ENCODE data around the gene PRKRIP1.
"Not testable (repeated sequence)": the region's sequence is repeated elsewhere in the genome, so short reads cannot be mapped to it uniquely, and the experiment has no call there.

Gene PRKRIP1, protein sequence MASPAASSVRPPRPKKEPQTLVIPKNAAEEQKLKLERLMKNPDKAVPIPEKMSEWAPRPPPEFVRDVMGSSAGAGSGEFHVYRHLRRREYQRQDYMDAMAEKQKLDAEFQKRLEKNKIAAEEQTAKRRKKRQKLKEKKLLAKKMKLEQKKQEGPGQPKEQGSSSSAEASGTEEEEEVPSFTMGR

DNA sequence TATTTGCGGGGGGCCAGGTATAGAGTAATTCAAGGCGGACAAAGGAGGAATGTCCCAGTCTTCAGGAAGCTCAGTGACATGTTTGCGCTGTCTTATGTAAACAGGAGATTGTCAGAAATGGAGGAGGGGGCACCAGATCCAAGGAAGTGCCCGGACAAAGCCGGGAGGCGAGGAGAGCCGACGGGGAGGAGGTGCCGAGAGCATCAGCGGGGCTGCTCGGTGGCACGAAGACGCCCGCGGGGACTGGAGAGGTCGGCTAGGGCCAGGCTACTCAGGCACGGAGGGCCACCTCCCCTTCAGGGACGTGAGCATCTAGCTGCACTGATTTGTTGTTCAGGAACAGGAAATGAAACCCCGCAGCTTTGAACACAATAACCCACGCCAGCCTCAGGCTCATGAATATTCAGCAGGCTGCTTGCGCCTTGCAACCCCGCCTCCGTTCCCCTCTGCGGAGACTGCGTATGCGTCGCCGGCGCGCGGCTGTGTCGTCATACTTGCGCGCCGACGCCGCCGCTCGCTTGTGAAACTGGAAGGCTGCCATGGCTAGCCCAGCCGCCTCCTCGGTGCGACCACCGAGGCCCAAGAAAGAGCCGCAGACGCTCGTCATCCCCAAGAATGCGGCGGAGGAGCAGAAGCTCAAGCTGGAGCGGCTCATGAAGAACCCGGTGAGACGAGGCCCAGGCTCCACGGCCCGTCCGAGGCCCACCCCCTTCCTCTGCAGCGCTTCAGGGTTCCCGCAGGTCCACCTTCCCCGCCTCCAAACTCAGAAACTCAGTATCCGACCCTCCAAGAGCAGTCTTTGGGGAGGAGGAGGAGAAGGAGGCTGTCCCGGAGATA, at the start of gene PRKRIP1:
Gene PRKRIP1, plus strand, starts transcription at position 491 of the 837 bp plus-strand sequence. Its CDS starts 49 bp downstream, at position 540.
- DNase-seq (ENCODE audit: low read depth), result peak; percentile 78

DNA sequence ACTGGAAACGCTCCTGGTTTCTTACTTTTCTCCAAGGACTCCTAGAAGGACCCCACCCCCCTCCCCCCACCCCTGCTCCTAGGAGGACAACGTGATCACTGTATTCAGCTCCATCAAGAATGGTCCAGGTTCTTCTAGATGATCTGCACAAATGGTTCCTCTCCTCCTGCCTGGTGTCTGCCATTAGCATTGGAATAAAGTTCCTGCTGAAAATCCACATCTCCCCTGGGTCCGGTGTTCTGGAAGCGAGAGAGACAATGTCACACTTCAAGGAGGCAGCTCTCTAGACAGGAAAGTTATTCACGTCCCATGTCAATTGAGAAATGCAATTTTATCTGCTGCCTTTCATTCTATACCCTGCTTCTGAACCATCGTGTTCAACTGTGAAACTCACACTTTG, 49.2 kb upstream of the PRKRIP1 start:
- DNase-seq (ENCODE audit: low read depth), result not testable (repeated sequence)

DNA sequence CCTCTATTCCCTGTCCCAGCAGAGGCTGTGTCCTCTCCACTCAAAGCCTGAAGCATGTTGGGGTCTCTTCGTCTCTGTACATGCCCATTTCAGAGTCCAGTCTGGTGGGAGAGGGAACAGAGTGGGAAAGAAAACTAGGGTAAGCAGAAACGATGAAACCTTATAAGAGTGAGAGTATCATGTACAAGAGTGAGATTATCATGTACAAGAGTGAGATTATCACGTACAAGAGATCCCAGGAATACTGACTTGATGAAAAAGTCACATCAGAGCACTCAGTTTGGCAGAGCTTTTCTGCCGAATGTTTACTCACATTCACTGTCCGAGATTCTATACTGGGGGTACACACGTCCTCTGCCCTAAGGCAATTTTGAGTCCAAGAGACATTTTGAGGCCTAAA, 39.8 kb upstream of the PRKRIP1 start, which contains the start of gene SPDYE6:
Gene SPDYE6, minus strand, starts transcription at position 101 of the 400 bp plus-strand sequence. CDS start 421 bp downstream, outside the sequence.
- not testable (repeated sequence) for DNase-seq (ENCODE audit: low read depth)

DNA sequence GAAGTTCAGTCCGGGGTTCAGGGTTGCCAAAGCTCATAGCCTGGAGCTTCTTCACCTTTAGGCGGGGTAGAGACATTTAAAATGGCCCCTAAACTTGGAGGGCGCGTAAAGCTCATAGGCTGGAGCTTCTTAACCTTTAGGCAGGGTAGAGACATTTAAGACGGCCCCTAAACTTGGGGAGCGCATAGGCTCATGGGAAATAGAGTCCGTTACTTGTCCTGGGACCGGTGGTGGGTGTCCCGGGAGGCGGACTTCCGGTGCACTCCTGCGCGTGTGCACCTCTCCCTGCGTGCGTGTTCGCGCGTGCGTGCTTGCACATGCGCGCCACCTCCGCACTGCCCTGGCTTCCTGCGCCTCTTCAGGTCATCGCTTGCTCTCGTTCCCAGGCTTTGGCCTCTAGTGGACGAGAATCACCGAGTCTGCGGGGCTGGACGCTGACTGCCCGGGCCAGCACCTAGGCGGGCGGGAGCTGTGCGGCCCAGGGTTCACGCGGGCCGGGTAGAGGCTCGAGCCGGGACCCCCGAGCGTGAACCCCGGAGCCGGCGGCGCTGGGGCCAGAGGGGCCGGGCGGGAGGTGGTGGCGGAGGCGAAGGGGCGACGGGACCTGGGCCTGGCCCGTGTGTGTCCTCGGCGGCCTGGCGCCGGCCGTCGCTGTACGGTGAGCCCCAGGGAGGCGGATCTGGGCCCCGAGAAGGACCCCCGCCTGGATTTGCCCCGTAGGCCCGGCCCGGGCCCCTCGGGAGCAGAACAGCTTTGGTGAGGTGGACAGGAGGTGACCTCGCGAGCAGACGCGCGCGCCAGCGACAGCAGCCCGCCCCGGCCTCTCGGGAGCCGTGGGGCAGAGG, 32.4 kb upstream of the PRKRIP1 start:
- peak; percentile 94 for DNase-seq (ENCODE audit: low read depth)

DNA sequence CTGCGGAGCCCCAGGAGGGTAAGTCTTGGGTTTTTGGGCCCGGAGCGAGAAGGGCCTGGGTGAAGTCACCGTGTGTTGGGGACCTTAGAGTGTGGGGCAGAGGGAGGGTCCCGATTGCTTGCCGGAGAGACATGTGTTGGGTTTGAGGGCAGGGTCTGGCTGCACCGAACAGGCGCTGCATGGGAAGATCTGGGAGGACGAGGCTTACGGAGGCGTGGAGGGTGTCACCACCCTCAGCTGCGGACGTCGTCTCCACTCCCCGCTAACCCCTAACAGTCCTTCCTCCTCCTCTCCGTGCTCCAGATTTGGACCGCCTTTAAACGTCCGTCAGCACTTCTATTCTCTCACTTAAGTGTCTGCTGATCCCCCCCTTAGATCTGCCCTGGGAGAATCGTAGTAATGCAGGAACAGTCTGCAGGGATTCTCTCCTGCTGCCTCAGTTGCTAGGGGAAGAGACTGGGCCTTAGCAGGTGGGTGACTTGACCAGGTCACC, 31.7 kb upstream of the PRKRIP1 start:
- DNase-seq (ENCODE audit: low read depth), result not testable (repeated sequence)

DNA sequence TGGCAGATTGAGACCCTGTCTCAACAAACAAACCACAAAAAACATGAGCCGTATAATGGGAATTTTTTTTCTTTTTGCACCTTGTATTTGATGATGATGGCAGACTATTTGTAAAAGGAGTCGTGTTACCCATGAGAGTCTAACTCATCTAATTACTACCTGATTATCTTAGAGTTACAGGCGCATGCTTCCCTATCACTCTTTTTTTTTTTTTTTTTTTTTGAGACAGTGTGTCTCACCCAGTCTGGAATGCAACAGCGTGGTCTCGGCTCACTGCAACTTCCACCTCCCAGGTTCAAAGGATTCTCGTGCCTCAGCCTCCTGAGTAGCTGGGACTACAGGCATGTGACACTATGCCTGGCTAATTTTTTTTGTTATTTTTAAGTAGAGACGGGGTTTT, 30.8 kb upstream of the PRKRIP1 start:
- DNase-seq (ENCODE audit: low read depth), result not testable (repeated sequence)

DNA sequence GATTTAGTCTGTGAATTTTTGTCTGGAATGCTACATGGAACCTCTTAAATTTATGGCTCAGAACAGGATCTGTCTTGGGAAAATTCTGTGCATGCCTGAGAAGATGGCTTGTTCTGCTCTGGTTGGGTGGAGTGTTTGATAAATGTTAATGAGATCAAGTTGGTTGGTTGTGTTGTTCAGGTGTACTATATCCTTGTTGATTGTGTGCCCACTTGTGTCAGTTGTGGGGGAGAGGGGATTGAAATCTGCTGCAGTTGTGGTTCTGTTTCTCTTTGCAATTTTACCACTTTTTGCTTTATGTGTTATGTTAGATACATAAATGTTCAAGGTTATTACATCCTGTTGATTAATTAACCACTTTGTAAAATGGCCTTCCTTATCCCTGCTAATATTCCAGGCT, 26.1 kb upstream of the PRKRIP1 start:
- not testable (repeated sequence) for DNase-seq (ENCODE audit: low read depth)

DNA sequence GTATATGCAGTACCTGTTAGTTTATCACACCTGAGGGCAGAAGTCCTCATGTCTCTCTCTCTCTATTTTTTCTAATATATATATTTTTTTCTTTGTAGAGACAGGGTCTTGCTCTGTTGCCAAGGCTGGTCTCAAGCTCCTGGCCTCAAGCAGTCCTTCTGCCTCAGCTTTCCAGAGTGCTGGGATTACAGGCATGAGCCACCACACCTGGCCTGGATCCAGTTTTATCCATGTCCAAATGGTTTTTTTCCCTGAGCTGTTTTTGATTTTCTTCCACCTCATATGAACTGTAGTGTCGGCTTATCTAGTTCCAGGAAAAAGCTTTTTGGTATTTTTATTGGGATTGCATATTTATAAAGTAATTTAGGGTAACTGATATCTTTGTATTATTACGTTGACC, 23.4 kb upstream of the PRKRIP1 start:
- DNase-seq (ENCODE audit: low read depth), result not testable (repeated sequence)

DNA sequence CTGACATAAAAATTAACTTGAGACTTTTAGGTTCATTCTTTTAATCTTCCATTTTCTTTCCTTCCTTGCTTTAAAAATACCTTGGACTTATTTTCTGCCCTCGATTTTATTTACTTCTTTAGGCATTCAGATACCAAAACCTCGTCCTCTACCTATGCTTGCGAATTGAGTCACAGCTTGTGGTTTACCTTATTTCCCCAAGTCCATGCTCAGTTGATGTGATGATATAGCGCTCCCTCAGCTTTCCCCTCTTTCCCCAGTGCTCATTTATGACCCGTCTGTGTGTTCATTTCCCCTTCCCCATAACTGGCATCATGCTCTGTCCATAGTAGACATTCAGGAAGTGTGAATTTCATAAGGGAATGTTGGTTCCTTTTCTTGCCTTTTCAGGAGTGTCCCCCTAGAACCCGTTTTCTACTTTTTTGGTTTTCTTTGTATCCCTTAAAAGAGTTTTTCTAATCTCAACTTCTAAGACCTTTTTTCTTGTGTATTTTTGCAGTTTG, 19.1 kb upstream of the PRKRIP1 start:
- DNase-seq (ENCODE audit: low read depth), result no peak

DNA sequence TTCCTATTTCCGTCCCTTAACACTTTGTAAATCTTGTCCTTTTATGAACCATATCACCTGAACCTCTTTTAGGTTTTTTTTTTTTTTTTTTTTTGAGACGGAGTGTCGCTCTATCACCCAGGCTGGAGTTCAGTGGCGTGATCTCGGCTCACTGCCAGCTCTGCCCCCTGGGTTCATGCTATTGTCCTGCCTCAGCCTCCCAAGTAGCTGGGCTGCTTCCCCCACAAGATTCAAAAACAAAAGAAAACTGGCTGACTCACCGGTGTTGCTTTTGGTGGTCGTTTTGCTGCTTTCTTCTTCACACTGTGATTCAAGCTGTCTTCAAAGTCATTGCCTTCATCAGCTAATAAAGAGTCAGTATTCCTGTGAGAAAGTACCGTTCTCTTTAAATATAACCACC, 15.3 kb upstream of the PRKRIP1 start:
- not testable (repeated sequence) for DNase-seq (ENCODE audit: low read depth)

DNA sequence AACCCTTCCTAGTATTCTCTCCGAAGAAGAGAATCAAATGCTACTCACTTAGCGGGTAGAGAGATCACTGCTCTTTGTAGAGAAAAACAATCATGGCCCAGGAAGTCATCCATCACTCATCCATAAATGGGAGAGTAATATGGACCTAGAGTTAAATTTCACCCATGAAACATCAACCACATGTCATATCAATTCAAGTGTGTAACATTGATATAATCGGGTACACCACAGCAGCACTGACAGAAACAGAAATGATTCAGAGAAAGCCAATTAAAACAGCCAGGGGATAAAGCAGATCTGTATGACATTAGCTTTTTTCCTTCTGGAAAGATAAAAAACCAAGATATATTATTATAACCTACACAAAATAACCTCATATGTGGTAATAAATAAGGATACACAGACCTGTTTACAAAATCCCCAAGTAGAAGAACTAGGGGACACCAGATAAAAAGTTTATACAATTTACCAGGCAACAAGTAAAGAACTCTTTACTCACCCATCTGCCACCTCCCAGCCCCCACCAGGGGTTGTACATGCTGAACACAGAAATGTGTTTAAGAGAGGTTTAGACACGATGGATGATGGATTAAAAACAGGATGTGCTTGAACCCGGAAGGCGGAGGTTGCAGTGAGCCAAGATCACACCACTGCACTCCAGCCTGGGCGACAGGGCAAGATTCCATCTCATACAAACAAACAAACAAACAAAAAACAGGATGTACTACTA, 14.3 kb upstream of the PRKRIP1 start:
- DNase-seq (ENCODE audit: low read depth), result not testable (repeated sequence)

DNA sequence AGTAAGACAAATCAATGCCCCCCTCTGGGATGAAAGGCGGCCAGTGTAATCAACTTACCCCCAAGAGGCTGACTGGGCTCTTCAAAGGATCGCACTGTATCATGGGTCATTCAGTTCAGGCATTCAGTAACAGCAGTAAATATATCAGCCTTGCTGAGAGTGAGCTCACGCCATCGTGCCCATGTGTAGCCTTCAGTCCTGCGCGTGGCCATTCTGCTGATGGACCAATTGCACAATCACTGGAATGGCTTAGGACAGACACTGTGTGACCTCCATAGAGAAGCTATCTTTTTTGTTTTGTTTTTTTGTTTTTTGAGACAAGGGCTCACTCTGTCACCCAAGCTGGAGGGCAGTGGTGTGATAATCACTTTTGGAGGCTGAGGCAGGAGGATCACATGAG, 9.1 kb upstream of the PRKRIP1 start:
- DNase-seq (ENCODE audit: low read depth), result no peak

DNA sequence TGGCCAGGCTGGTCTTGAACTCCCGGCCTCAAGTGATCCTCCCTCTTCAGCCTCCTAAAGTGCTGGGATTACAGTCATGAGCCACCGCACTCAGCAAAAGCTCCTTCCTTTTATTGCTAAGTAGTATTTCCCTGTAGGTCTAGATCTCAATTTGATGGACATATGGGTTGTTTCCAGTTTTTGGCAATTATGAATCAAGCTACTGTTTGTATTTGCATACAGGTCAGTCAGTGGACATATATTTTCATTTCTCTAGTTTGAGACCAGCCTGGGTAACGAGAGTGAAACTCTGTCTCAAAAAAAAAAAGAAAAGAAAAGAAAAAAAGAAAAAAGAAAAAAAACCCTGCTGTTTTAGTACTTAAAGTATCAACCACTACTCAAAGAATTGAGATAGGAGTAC, 6.4 kb upstream of the PRKRIP1 start:
- DNase-seq (ENCODE audit: low read depth), result no peak

DNA sequence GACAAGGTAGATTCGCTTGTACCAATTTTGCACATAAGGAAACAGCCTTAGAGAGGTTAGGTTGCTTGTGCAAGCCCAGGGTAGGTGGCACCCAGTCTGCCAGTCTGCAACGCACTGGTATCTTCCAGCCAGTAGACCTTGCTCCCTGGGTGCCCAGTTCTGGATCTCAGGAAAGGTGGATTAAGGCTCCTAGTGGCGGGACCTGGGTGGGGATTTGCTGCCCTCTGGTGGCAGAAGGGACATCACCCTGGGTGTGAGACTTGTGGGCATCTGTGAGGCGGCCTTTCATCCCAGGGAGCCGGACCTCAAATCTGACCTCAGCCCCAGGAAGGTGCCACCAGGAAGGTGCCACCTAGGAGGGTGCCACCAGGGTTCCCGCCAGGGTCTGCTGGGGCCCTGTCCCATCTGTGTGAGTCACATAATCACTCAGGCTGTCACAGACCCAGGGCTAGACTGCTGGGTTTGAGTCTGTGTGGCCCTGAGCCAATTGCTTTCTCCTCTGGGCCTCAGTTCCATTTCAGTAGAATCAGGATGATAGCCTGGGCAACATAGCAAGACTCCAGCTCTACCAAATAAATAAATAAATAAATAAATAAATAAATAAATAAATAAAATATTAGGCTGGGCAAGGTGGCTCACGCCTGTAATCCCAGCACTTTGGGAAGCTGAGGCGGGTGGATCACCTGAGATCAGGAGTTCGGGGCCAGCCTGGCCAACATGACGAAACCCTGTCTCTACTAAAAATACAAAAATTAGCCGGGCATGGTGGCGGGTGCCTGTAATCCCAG, 5.3 kb upstream of the PRKRIP1 start:
- DNase-seq (ENCODE audit: low read depth), result no peak

DNA sequence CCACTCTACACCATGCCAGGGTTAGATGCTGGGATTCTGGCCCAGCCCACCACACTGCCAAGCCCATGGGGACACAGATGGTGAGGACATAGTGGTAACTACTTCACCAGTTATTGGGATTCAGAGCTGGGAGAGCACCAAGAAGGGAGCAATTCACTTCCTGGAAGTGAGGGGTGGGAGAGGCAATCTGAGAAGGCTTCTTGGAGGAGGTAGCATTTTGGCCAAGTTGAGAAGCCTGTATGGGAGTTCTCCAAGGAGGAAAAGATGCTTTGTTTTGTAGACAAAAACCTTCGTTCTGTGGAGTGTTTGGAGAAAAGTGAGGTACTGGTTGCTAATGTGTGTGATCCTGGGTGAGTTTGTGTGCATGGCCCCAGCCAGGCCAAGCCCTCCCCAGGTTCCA, 3.8 kb upstream of the PRKRIP1 start:
- DNase-seq (ENCODE audit: low read depth), result no peak

DNA sequence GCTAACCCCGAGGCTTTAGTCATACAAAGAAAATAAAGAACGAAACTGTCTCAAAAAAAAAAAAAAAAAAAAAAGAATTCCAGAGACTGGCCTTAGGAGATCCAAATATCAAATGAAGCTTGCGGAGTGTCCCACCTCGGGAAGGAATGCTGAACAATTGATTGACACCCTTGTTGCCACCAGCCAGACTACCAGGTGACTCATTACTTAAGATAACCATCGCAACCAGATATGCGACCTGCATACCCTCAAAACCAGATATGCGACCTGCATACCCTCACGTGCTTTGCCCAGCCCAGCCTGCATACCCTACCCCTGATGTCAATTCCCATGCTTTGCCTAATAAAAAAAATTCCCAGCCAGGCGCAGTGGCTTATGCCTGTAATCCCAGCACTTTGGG, 2.7 kb upstream of the PRKRIP1 start:
- no peak for DNase-seq (ENCODE audit: low read depth)

DNA sequence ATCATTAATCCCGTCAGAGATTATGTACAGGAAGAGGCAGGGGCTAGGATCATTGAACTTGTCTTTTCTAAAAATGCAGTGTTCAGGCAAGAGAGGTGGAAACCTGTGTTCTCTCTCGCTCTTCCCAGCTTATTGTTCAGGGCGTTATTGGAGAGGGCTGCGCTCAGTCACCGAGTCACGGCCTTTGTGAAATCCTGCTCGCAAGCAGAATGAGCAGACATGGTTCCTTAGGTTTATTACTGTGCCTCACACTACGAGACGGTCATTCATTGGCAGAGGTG, 631 bp upstream of the PRKRIP1 start:
- no peak for DNase-seq (ENCODE audit: low read depth)

DNA sequence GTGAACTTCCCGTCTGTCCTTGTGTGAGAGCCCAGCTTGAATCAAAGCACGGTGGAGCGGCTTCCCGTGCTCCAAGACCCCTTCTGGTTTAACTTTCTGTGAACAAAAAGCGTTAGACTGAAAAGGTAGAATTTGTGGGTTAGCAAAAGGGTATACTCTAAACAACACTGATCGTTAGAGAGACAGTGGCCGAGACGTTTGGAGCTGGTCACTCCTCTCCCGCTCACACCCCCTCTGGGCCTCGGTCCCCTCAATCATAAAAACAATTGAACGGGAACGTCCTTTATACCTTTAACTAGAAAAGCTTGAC, 502 bp downstream of the PRKRIP1 start:
- DNase-seq (ENCODE audit: low read depth), result no peak

DNA sequence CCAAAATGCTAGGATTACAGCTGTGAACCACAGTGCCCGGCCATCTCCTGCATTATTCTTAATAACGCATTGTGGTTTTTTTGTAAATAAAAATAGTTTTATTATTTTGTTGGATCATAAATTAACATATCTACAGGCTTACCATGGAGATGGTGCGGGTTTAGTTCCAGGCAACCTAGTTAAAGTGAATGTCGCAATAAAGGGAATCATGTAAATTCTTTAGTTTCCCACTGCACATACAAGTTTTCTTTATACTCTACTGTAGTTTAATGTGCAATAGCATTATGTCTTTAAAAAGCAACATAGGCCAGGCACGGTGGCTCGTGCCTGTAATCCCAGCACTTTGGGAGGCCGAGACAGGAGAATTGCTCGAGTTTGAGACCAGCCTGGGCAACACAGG, 2.4 kb downstream of the PRKRIP1 start:
- DNase-seq (ENCODE audit: low read depth), result no peak

DNA sequence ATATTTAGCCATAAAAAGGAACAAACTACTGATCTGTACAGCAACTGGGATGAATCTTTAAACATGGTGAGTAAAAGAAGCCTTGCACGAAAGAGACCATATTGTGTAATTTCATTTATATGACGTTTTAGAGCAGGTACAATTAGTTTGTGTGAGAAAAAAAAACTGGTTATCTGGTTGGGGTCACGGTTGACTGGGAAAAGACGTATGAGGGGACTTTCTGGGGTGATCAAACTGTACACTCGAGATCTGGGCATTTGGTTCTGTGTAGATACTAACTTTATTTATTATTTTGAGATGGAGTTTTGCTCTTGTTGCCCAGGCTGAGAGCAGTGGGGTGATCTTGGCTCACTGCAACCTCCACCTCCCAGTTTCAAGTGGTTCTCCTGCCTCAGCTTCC, 4.2 kb downstream of the PRKRIP1 start:
- DNase-seq (ENCODE audit: low read depth), result no peak

DNA sequence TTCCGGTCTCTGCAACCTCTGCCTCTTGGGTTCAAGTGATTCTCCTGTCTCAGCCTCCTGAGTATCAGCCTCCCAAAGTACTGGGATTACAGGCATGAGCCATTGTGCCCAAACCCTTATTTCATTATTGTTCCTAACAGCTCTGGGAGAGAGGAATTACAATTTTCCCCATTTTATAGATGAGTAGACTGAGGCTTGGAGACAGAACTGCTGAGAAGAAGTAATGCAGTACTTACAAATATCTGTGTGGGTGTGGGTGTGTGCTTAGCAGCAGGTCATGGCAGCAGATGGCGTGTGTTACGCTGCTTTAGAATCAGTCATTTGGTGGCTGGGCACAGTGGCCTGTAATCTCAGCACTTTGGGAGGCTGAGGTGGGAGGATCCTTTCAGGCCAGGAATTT, 7.4 kb downstream of the PRKRIP1 start:
- DNase-seq (ENCODE audit: low read depth), result no peak

All from non-pigmented ciliary epithelial cell (primary cell).